Cerebellar cortex (tissue), 1 donor: ENCODE measurements around the gene DLG1.

Source experiments
- DNase-seq: peaks from one replicate; pipeline ENCODE4 v3.0.0-alpha.2; 2015; ENCODE audit warnings: low spot score

DLG1 gene

GRCh38 chr3:197298341-197298944 lies at the start of gene DLG1:
Gene DLG1 (minus strand): TSS chr3:197298612. CDS start chr3:197297204, 1,408 bp downstream.
- DNase-seq: peak; percentile 85

- no peak for DNase-seq
Observed at GRCh38 chr3:197348014-197348413, 49.6 kb upstream of the DLG1 start.

- no peak for DNase-seq
Observed at GRCh38 chr3:197345390-197345789, 47.0 kb upstream of the DLG1 start.

- DNase-seq: no peak
Observed at GRCh38 chr3:197344582-197345318, 46.3 kb upstream of the DLG1 start.

- peak; percentile 25 for DNase-seq
Observed at GRCh38 chr3:197343656-197344408, 45.4 kb upstream of the DLG1 start.

GRCh38 chr3:197343111-197343510 lies 44.7 kb upstream of the DLG1 start:
- no peak for DNase-seq

GRCh38 chr3:197340521-197340871 lies 42.1 kb upstream of the DLG1 start:
- no peak for DNase-seq

GRCh38 chr3:197339841-197340520 lies 41.6 kb upstream of the DLG1 start:
- no peak for DNase-seq

- no peak for DNase-seq
Observed at GRCh38 chr3:197338586-197338985, 40.2 kb upstream of the DLG1 start.

GRCh38 chr3:197337656-197338055 lies 39.2 kb upstream of the DLG1 start:
- no peak for DNase-seq

- no peak for DNase-seq
Observed at GRCh38 chr3:197337214-197337613, 38.8 kb upstream of the DLG1 start.

GRCh38 chr3:197336348-197336747 lies 37.9 kb upstream of the DLG1 start:
- DNase-seq: no peak

GRCh38 chr3:197335428-197336132 lies 37.2 kb upstream of the DLG1 start:
- DNase-seq: no peak

GRCh38 chr3:197333901-197334639 lies 35.7 kb upstream of the DLG1 start:
- no peak for DNase-seq

GRCh38 chr3:197331131-197331530 lies 32.7 kb upstream of the DLG1 start:
- peak; percentile 31 for DNase-seq

- DNase-seq: no peak
Observed at GRCh38 chr3:197329382-197329781, 31.0 kb upstream of the DLG1 start.

- no peak for DNase-seq
Observed at GRCh38 chr3:197328198-197328597, 29.8 kb upstream of the DLG1 start.

GRCh38 chr3:197327701-197328100 lies 29.3 kb upstream of the DLG1 start:
- no peak for DNase-seq

- DNase-seq: no peak
Observed at GRCh38 chr3:197325773-197326172, 27.4 kb upstream of the DLG1 start.

GRCh38 chr3:197322149-197322548 lies 23.7 kb upstream of the DLG1 start:
- DNase-seq: no peak

- no peak for DNase-seq
Observed at GRCh38 chr3:197320582-197320981, 22.2 kb upstream of the DLG1 start.
